NCI-H460 (cell line): ENCODE measurements around the gene PASD1. TPM values are rescaled to one million over a fixed set of nuclear protein-coding genes. Genes with fewer than 3 reads are reported as not detected.
"Not testable (repeated sequence)": the region's sequence is repeated elsewhere in the genome, so short reads cannot be mapped to it uniquely, and the experiment has no call there.

ENCODE experiments used
- DNase-seq: peaks from one replicate; pipeline ENCODE4 v3.0.0-alpha.2; 2016; ENCODE audit warnings: low read depth; ENCODE audit errors: extremely low read depth
- total RNA-seq: library from RNA; depleted of rRNA; stranded (reverse); fragments of >200 nt; shearing (Covaris generic); gene quantifications from 2 replicates; pipeline ENCODE4 v1.2.3, GENCODE V29; 2014

The PASD1 gene
- total RNA-seq, 1 experiment from 2014 or later = not detected

DNA sequence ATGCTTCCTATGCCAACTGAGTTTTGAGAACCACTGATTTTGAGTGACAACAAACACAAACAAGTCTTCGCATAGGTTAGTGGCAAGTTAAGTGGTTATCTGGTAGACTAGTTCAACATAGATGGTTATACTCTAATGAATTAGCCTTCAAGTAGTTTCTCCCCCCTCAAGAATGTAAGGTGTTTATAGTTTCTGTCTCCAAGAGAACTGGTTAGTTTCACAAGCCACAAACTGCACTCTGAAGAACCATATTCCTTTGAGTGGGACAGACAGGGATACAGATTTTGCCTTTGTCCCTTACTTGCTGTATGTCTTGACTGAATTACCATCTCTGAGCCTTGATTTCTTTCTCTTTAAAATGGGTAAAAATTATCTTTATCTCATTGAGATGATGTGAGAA lies 41.5 kb downstream of the PASD1 start:
- no peak for DNase-seq

DNA sequence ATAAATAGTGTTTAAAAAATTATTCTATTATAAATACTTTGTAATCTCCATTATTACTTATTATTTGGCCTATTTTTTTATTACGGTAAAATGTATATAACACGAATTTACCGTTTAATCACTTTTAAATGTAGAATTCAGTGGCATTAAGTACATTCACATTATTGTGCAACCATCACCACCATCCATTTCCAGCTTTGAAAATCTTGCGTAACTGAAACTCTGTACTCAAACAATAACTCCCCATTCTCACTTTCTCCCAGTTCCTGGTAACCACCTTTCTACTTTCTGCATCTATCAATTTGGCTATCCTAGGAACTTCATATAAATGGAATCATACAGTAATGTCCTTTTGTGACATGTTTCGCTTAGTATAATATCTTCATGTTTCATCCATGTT lies 45.7 kb downstream of the PASD1 start:
- DNase-seq = no peak

DNA sequence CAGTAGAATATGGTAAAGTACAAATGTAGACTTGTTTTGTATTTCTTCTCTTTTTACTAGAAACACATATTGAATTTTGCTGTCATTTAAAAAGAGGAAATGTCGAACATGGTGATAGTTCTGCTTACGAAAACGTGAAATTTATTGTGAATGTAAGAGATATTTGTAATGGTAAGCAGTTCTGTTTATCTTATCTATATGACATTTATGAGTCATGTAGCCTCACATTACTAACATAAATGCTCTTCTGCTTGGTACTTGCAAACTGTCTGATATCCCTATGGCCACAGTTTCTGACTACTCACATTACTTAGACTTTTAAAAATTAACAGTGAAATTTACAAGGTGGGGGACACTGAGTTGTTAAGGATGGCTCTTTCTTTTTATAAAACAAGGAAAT lies 57.9 kb downstream of the PASD1 start:
- DNase-seq = no peak

DNA sequence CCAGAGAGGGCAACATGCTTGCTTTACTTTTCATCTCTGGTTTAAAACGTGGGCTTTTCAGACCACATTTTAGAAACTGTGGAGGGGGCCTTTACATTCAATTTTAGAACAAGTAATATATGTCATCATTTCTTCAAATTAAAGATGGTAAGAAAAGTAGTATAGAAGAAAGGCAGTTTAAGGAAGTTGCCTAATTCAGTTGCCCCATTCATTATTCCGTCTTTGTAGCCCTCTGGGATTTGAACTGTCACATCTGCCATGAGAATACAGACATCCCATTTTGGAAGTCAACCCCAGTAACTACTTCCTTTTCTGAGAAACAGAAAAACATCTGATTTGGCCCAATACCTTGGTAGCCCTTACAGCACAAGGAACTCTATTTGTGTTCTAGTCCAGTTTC lies 61.2 kb downstream of the PASD1 start:
- no peak for DNase-seq

DNA sequence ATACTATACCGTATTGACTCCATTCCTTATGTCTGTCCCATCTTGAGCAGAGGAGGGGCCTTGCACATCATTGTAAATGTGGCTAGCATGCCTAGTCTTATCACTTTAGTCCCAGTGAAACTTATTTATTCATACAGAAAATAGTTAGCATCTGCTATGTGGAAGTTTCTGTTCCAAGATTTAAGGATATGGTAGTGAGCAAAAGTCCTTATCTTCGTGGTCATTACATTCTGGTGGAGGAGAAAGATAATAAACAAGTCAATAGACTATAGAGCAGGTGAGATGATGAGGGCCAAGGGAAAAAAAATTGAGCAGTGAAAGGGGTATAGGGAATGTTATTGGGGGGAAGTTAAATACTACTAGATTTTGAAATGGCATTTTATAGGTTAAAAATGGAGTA lies 68.3 kb downstream of the PASD1 start:
- DNase-seq = no peak

DNA sequence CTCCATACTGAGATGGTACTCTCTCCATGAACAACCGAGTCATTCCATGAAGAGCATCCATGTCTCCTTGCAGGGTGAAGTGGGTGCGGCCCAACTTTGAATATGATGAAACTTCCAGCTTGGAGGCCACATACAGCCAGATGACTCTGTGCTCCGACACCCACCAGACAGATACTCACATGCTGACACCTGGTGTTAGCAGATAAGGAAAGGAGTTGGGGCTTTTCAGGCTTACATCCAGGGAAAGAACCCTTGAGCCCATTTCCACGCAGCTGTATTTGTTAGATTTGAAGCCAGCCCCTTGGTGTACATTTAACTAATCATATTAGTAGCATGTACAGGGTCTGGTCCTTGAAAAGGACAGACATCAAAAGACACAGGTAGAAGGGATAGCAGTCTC lies 69.7 kb downstream of the PASD1 start:
- DNase-seq = no peak

DNA sequence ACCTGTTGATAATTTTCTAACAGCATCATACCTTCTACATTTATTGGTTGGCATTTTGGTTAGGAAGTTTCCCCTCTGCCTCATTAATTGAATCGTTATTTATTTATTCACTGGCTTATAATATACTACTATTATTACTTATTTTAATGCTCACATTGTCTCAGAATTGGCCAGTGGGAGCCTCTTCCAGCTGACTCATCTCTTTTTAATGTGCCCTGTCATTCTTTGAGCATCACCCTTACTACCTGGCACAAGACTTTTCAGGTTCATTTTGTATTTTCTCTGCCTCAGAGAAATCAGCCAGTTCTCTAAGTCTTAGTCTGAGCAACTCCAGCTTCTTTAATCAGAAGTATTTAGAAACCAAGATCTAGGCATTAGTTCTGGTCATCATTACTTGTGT lies 71.5 kb downstream of the PASD1 start:
- DNase-seq = no peak

DNA sequence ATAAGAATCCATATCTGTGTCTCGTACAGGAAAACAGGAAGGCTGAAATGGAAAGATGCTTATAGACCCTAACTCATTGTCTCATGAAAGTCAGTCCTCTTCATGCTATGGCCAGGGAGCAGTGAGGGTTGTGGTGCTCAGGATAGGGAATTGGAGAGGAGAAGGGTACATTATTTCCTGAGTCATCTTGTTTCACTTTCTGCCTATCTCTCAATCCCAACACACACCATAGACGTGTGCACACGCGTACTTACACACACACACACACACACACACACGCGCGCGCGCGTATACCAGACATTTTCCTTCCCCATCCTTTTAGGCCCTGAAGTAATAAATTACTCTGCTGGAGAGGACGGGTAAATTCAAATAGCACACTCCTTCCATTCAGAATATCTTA lies 78.1 kb downstream of the PASD1 start:
- no peak for DNase-seq

DNA sequence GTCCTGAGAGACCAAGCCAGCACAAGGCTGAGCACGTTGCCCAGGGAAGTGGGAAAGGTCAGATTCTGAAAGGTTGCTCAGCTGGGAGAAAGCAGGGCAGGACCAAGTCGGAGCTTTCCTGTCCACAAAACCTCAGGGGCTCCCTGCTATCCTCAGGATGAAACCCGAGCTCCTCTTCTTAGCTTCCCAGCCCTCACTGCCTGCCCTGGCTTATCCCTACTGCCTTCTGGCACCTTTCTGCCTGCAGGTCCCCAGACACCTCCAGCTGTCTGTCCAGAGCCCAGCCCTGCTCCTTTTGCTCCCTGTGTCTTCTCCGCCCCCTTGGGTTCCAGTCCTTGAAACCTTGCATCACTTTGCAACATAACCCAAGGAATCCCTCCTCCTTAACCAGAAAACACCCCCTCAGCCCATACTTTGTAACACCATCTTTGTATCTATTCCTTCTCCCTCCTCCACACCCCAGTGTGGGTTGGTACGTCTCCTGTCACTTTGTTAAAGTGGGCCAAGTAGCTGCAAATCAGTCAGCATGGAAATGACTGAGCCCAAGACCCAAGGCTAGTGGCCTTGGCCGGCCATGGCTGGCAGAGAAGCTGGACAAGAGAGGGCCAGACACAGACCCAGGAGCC lies 111.8 kb downstream of the PASD1 start:
- no peak for DNase-seq

DNA sequence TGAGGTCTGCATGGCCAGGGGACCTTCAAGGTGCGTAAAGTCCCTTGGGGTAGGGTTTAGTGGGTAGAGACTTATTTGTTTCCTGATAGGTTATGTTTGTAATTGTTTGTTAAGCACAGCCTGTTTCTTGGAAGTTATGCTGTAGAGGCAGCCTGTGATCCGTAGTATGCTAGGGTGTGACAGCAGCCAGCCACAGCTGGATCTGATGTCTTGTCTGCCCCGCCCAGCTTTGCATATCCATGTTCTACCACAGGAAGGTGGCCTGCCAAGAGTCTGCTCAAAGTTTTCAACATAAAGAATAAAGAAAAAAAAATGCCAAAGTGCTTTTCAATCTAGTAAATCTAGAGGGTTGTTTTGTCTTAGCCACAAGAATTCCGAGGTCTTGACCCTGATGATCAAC lies 112.7 kb downstream of the PASD1 start:
- no peak for DNase-seq

DNA sequence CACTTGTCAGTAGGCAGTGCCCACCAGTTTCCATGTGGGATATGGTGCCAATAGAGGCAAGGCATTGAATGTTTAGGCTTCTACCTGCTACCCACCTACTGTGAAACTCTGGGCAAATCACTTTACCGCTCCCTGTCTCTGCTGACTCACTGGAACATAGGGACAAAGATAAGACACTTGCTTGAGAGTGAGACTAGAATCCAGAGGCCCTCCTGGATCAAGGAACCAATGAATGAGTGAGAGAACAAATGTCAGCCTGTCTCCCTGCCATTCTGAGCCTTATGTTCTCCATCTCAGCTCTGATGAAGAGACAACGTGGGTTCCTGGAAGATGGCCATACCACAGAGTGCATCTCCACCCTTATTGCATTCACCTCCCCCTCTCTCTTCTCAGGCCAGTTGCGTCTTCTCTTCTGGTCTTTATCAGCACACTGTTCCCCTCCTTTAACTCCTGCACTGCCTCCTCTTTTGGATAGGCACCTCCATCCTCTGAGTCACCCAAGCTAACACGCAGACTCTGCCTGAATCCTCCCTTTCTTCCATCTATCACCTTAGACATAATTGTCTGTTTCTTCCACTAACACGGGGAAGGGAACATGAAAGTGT lies 116.4 kb downstream of the PASD1 start:
- DNase-seq = no peak

DNA sequence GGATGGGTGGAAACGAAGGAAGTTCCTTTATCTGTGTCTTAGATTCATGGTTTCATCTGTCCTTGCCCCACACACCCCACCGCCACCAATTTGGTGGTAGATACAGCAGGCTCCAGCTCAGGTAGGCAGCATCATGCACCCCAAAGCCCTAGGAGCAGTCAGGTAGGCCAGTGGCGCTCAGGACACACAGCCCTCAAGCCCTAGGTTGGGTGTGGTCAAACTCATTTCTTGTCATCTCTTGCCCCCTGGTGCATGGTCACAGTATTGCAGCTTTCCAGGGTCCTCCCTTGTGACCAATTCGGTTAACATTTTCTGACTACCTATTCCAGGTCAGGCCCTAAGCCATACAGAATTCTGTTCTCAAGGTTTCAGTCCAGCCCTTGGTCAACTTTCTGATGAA lies 117.3 kb downstream of the PASD1 start:
- peak; percentile 59 for DNase-seq

DNA sequence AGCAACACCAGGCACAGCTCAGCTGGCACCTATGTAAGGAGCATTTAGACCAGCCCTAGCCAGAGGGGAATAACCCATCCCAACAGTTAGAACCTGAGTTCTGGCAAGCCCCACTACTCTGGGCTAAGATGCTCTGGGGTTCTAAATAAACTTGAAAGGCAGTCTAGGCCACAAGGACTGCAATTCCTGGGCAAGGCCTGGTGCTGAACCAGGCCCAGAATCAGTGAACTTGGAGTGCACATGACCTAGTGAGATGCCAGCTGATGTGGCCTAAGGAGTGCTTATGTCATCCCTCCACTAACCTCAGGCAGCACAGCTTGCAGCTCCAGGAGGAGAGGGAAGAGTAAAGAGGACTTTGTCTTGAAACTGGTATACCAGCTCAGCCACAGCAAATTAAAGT lies 124.2 kb downstream of the PASD1 start:
- DNase-seq = no peak

DNA sequence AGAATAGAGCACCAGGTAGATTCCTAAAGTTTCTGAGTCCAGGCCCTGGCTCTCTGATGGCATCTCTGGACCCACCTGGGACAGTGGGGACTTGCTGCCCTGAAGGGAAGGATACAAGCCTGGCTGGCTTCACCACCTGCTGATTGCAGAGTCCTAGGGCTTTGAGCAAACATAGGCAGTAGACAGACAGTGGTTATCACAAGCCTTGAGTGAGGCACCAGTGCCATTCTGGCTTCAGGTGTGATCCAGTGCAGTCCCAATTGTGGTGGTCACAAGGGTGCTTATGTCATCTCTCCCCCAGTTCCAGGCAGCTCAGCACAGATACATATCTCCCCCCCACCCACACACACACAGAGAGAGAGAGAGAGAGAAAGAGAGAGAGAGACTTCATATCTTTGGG lies 125.2 kb downstream of the PASD1 start:
- no peak for DNase-seq

DNA sequence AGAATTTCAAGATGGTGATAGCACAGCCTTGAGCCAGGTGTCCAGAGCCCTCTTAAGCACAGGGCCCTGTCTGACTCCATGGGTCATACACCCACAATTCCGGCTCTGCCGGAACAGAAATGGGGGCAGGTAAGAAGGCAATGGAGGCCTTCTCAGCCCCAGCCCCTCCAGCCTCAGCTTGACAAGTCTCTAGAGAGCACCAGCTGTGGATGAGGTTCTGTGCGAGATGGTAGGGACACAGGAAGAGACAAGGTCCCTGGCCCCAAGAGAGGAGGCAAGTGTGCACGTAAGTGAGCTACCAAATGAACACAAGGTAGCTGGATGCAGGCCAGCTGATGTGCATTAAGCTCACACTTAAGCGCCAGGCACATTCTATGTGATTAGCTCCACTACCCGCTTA lies 129.3 kb downstream of the PASD1 start:
- DNase-seq = no peak

DNA sequence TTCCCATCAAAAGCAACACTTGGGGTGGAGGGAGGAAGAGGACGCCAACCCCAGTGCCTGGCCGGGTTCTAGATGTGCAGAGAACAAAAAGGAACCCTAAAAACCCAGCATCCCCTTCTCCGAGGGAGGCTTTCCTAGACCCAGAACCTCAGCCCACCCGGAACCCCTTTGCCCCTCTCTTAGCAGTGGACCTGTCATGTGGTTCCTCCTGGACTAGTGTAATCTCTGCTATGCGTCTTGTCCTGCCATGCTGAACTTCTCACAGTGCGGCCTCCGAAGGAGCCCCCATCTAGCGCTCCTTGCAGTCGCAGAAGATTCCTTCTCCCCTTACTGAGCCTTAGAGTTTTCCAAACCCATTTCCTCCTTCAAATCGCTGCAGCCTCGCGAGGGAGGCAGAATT lies 130.6 kb downstream of the PASD1 start:
- DNase-seq = no peak

DNA sequence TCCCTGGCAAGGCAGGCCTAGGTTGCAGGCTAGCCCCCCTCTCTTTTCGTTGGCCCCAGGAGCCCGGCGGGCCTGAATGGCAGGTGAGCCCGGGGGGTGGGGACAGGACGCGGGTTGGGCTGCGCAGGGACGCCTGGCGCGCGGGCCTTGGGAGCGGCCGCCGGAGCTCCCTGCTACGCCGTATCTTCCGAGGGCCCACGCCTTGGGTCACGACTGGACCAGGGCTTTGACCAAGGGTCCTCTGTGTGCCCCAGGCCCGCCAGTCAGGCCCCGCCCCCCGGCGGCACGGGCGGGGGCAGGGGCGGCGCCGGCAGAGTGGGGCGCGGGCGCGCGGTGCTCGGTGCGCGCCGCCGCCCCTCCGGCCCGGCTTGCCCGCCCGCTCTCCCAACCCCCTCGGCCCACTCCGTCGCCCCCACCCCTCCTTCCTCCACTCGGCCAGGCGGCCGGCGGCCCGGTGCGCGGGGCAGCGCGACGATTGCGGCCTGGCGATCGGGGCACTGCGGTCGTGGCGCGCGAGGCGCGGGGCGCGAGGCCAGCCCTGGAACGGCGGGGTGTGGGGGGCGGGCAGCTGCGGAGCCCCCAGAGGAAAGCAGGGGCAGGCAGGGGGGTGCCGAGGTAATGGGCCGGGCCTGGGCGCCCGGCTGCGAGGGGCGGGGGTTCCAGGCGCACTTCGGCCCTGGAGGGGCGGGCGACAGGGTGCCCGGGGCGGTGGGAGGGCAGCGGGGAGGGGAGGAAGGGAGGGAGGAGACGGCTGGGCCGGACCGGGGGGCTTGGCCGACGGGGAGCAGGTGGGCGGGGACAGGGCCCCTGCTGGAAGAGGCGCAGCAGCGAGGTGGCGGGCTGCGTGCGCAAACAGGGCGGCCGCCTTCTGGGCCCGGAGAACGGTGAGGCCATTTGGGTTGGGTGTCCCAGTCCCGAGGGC lies 131.4 kb downstream of the PASD1 start, which contains the start of gene PRRG3:
PRRG3 (plus strand) TSS at position 798 of the 922 bp plus-strand sequence. CDS start 3,357 bp downstream, outside the sequence.
- no peak for DNase-seq

DNA sequence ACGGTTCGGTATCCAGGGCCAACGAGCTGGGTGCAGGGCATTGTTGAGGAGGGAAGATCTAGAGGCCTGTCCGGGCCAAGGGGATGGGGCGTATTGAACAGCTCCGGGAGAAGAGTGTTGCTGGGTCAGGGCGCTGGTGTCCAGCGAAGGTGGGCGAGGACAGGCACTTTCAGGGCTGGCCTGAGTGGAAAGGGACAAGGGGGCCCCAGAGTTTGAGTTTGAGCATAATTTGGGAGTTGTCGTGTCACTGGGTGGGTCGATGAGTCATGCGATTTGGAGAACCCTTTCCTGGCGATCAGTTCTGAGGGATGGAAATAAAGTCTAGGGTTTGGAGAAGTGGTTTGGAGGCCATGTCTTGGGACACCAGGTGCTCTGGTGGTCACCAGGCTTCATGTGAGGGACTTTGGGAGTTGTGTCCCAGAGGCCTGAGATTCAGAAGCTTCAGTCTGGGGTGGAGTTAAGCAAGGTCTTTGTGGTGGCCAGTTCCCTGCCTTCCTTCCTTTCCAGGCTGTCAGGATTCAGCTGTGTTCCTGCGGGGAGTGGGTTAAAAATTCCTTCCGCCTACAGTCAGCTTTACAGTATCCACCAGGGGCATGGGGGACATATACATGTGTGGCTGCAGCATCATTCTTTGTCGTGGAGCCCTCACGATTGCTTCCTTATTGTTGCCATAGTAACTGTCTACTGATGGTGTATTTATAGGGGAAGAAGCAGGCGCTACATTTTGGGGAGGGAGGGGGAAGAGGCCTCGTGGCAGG lies 132.3 kb downstream of the PASD1 start:
- DNase-seq = no peak

DNA sequence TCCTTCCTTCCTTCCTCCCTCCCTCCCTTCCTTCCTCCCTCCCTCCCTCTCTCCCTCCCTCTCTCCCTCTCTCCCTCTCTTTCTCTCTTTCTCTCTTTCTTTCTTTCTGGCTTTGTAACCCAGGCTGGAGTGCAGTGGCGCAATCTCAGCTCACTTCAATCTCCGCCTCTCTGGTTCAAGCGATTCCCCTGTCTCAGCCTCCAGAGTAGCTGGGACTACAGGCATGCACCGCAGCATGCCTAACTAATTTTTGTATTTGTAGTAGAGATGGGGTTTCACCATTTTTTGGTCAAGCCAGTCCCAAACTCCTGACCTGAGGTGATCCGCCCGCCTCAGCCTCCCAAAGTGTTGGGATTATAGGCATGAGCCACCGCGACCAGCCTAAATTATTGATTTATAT lies 133.6 kb downstream of the PASD1 start:
- not testable (repeated sequence) for DNase-seq

DNA sequence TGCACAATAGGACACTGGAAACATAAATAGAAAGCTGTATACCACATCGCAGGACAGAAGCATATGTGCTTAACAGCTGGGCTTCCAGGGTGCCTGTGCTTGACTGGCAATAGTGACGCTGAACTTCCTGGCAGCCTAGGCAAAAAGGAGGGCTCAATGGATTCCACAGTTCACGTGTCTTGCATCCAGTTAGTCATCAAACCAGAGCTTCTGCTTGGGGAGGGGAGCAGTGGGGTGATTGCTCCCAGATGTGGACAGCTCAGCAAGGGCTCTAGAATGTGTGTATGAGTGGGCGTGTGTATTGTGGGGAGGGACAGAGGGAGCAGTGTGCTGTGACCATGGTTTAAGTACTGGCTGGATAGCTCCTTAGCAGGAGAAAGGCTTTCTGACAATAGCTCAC lies 134.0 kb downstream of the PASD1 start:
- DNase-seq = no peak

DNA sequence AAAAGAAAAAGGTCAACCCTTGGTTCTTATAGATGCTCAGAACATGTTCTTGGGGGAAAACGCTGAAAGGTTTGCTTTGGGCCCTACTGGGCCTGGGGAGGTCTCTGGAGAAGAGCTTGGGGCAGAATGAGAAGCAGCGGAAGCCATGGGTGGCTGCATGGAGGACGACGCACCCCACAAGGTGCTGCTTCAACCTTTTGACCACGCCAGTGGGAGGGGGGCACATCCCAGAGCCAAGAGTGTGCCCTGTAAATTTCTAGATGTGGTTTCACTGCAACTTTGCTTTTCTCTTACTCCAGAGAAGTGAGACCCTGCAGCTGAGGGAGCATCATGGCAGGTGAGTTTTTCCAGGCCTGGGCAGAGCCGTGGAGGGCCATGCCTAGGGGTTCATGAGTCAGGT lies 135.0 kb downstream of the PASD1 start:
- no peak for DNase-seq
